ENCODE data around the gene GNAI3.

Gene GNAI3

GRCh38 chr1:109621379-109622136 is 73.1 kb downstream of the GNAI3 start:
- H3K9me3 ChIP-seq (ENCODE audit: control insufficient read depth, low read length): no peaks in the 10 kb centered on the region
- H3K36me3 ChIP-seq (ENCODE audit: control insufficient read depth, insufficient read depth, low read length, severe bottlenecking): peaks cover 2% of the 10 kb centered on the region
- no peak for DNase-seq (ENCODE audit: low read depth)
- H3K9ac ChIP-seq (ENCODE audit: low read length): peak overlapping the region; percentile 83
- H3K4me1 ChIP-seq (ENCODE audit: control insufficient read depth, insufficient read depth, low read length): peaks cover 58% of the 10 kb centered on the region
- peak overlapping the region; percentile 86 for H3K4me3 ChIP-seq (ENCODE audit: low read length)
- no peaks in the 10 kb centered on the region for H3K27me3 ChIP-seq (replicated peaks; ENCODE audit: control insufficient read depth, insufficient read depth, low read length)

DNA sequence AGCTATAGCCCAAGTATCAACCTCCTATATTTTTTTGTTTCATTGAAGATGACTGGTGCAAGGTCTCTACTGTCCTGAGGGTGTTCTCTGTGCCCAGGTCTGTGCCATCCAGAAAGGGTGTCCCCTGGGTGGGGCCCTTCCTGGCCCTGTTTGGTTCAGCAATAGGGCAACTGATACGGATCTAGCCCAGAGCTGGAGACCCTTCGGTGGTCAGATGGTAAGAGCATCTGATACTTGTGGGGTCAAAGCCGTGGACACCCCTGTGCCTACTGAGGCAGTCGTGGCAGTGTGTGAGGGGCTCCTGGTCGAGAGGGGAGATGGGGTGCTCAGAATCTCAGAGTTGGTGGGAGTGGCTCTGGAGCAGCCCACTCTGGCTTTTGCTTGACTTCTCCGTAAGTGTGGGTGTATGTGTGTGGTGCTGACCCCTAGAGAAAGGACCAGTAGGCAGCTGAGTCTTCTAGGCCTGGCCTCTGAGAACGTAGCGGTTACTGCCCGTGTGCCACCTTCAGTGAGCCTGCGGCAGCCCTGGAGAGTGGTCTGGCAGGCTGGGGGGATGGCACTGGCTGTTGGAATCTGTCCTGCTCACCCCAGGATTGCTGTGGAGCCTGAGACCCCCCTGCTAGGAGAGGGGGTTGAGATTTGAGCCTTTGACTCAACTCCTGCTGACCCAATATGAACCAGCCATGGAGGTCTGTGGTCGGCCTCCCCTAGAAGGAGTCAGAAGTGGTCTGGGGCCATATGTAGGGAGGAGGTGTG is 73.9 kb downstream of the GNAI3 start:
- no peak for DNase-seq (ENCODE audit: low read depth)
- Histone ChIP-seq H3K9me3 (ENCODE audit: control insufficient read depth, low read length) (no peaks in the 10 kb centered on the region), H3K4me3 (ENCODE audit: low read length) (peak overlapping the region; percentile 86), H3K4me1 (ENCODE audit: control insufficient read depth, insufficient read depth, low read length) (peaks cover 52% of the 10 kb centered on the region), H3K27me3 (replicated peaks; ENCODE audit: control insufficient read depth, insufficient read depth, low read length) (no peaks in the 10 kb centered on the region), H3K36me3 (ENCODE audit: control insufficient read depth, insufficient read depth, low read length, severe bottlenecking) (peaks cover 10% of the 10 kb centered on the region), H3K9ac (ENCODE audit: low read length) (peak overlapping the region; percentile 83)

DNA sequence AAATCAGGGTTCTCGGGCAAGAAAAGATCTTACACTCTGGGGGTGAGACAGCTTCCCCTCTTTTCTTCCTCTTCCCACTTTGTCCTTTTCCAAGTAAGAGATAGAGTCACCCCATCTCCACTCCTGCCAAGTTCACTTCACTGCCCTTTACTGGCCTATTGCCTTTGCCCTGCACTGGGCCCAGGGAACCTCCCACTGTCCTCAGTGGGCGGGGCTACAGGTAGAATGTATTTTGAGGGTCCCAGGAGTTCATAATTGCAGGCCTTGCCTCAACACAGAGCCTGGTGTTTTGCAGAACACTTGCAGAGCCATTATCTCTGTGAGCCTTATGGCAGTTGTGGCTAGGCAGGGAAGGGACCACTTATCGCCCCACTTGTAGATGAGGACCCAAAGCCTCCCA is 74.5 kb downstream of the GNAI3 start:
- DNase-seq (ENCODE audit: low read depth): no peak
- no peaks in the 10 kb centered on the region for H3K27me3 ChIP-seq (replicated peaks; ENCODE audit: control insufficient read depth, insufficient read depth, low read length)
- peaks cover 15% of the 10 kb centered on the region for H3K36me3 ChIP-seq (ENCODE audit: control insufficient read depth, insufficient read depth, low read length, severe bottlenecking)
- H3K9me3 ChIP-seq (ENCODE audit: control insufficient read depth, low read length): no peaks in the 10 kb centered on the region
- H3K9ac ChIP-seq (ENCODE audit: low read length): no peak overlapping the region
- H3K4me3 ChIP-seq (ENCODE audit: low read length): no peak overlapping the region
- peaks cover 47% of the 10 kb centered on the region for H3K4me1 ChIP-seq (ENCODE audit: control insufficient read depth, insufficient read depth, low read length)

DNA sequence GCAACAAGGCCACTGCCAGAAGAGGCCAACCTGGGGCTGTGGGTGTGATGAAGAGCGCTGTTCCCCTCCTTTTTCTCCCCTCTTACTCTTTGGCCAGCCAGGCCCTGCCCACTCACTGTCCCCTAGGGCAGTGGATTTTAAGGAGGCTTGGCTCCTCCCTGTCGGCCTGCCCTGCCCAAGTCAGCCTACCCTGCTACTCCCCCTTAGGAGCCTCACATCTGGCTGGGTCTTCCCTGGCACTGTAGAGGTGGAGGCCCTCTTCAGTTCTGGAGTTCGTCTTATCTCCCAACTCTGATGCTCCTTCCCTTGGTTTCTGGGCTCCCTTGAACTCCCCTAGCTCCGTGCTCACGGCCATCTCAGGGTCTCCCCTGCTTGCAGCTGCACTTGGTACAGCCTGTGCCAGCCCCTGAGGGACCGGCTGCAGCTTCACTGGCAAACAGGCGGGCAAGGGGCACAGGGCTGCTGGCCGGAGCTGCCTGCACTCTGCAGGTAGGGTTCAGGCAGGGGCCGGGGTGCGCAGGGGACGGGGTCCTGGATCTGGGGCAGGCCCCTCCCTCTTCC is 75.3 kb downstream of the GNAI3 start:
- peaks cover 47% of the 10 kb centered on the region for H3K4me1 ChIP-seq (ENCODE audit: control insufficient read depth, insufficient read depth, low read length)
- peak; percentile 77 for DNase-seq (ENCODE audit: low read depth)
- no peaks in the 10 kb centered on the region for H3K9me3 ChIP-seq (ENCODE audit: control insufficient read depth, low read length)
- peak overlapping the region; percentile 64 for H3K9ac ChIP-seq (ENCODE audit: low read length)
- H3K27me3 ChIP-seq (replicated peaks; ENCODE audit: control insufficient read depth, insufficient read depth, low read length): no peaks in the 10 kb centered on the region
- peaks cover 23% of the 10 kb centered on the region for H3K36me3 ChIP-seq (ENCODE audit: control insufficient read depth, insufficient read depth, low read length, severe bottlenecking)
- H3K4me3 ChIP-seq (ENCODE audit: low read length): peak overlapping the region; percentile 66

- Histone ChIP-seq H3K9me3 (ENCODE audit: control insufficient read depth, low read length) (no peaks in the 10 kb centered on the region), H3K4me3 (ENCODE audit: low read length) (peak overlapping the region; percentile 66), H3K4me1 (ENCODE audit: control insufficient read depth, insufficient read depth, low read length) (peaks cover 41% of the 10 kb centered on the region), H3K27me3 (replicated peaks; ENCODE audit: control insufficient read depth, insufficient read depth, low read length) (no peaks in the 10 kb centered on the region), H3K9ac (ENCODE audit: low read length) (peak overlapping the region; percentile 64), H3K36me3 (ENCODE audit: control insufficient read depth, insufficient read depth, low read length, severe bottlenecking) (peaks cover 30% of the 10 kb centered on the region)
- no peak for DNase-seq (ENCODE audit: low read depth)
These were observed 76.0 kb downstream of the GNAI3 start for GRCh38 chr1:109624201-109625010.

DNA sequence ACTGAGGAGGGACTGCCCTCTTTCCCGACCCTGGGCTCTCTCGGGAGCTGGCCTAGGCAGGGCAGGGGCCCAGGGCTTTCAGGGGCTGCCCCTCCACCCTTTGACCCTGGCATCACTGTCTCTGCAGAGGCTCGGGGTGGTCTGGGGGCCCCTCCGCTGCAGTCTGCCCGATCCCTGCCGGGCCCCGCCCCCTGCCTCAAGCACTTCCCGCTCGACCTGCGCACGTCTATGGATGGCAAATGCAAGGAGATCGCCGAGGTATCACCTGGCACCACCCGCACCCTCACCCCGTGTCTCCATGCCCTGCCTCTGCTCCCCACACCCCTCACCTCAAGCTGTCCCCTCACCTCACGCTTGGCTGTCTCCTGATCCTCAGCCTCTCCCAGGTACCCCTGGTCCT is 76.8 kb downstream of the GNAI3 start:
- no peaks in the 10 kb centered on the region for H3K9me3 ChIP-seq (ENCODE audit: control insufficient read depth, low read length)
- H3K9ac ChIP-seq (ENCODE audit: low read length): no peak overlapping the region
- no peaks in the 10 kb centered on the region for H3K27me3 ChIP-seq (replicated peaks; ENCODE audit: control insufficient read depth, insufficient read depth, low read length)
- H3K4me3 ChIP-seq (ENCODE audit: low read length): no peak overlapping the region
- DNase-seq (ENCODE audit: low read depth): no peak
- peaks cover 35% of the 10 kb centered on the region for H3K36me3 ChIP-seq (ENCODE audit: control insufficient read depth, insufficient read depth, low read length, severe bottlenecking)
- peaks cover 40% of the 10 kb centered on the region for H3K4me1 ChIP-seq (ENCODE audit: control insufficient read depth, insufficient read depth, low read length)

DNA sequence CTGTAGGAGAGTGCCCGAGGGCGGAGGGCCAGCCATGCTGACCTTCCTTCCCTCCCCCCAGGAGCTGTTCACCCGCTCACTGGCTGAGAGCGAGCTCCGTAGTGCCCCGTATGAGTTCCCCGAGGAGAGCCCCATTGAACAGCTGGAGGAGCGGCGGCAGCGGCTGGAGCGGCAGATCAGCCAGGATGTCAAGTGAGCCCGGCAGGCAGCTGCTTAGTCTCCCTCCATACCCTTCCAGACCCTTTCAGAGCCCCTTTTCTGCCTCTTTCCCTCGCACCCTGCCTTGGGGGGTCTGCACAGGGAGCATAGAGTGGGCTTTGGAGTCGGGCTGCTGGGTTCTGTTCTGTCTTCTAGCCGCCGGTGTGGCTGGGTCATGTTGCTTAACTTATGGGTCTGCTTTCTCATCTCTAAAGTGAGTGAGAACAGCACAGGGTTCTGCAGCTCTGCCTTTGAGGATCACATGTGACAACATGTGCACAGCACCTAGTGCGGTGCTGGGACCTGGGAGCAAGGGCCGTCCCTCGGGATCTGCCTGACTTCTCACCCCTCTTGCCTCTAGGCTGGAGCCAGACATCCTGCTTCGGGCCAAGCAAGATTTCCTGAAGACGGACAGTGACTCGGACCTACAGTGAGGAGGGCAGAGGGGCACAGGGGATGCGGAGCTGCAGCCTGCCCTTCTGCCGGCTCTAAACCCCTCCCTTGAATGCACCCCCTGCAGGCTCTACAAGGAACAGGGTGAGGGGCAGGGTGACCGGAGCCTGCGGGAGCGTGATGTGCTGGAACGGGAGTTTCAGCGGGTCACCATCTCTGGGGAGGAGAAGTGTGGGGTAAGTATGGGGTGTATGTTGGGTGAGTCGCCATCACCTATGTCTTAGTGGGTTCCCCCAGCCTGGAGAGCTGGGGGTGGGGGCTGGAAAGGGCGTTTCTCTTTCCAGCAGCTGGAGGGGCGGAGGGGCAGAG is 77.5 kb downstream of the GNAI3 start:
- no peak overlapping the region for H3K4me3 ChIP-seq (ENCODE audit: low read length)
- H3K4me1 ChIP-seq (ENCODE audit: control insufficient read depth, insufficient read depth, low read length): peaks cover 40% of the 10 kb centered on the region
- H3K9ac ChIP-seq (ENCODE audit: low read length): no peak overlapping the region
- H3K9me3 ChIP-seq (ENCODE audit: control insufficient read depth, low read length): no peaks in the 10 kb centered on the region
- DNase-seq (ENCODE audit: low read depth): no peak
- no peaks in the 10 kb centered on the region for H3K27me3 ChIP-seq (replicated peaks; ENCODE audit: control insufficient read depth, insufficient read depth, low read length)
- peaks cover 39% of the 10 kb centered on the region for H3K36me3 ChIP-seq (ENCODE audit: control insufficient read depth, insufficient read depth, low read length, severe bottlenecking)

DNA sequence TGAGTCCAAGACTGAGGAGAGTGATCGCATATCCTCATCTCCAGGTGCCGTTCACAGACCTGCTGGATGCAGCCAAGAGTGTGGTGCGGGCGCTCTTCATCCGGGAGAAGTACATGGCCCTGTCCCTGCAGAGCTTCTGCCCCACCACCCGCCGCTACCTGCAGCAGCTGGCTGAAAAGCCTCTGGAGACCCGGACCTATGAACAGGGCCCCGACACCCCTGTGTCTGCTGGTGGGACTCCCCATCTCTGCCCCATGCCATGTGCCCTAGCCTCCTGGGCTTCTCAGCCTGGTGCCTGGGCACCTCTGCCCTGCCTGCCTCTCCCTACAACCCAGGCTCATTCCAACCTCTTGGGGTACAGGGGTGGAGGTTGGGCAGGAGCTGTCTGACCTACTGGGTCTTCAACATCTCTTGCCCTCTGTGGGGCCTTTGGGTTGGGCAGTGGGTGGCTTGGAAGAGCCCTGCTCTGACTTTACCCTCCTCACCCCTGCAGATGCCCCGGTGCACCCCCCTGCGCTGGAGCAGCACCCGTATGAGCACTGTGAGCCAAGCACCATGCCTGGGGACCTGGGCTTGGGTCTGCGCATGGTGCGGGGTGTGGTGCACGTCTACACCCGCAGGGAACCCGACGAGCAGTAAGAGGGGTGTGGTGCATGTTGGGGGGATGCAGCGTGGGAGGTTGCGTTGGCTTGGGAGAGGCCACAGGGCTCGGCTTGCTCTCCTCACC is 78.4 kb downstream of the GNAI3 start:
- no peaks in the 10 kb centered on the region for H3K9me3 ChIP-seq (ENCODE audit: control insufficient read depth, low read length)

DNA sequence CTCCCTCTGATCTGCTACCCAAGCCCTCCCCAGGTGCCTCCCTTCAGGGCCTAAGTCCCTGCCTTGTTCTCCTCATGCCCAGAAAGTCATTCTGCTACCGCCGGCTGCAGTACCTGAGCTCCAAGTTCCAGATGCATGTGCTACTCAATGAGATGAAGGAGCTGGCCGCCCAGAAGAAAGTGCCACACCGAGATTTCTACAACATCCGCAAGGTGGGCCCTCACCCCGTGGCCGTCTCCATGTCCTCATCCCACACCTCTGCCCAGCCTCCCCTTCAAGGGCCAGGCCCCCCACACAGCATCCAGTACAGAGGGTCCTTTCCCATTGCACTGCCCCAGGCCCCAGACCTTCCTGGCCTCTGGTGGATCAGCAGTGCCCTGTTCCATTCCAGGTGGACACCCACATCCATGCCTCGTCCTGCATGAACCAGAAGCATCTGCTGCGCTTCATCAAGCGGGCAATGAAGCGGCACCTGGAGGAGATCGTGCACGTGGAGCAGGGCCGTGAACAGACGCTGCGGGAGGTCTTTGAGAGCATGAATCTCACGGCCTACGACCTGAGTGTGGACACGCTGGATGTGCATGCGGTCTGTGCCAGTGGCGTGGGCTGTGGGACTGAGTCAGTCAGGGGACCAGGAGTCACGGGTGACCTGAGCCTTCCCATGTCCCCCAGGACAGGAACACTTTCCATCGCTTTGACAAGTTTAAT is 79.4 kb downstream of the GNAI3 start:
- peaks cover 25% of the 10 kb centered on the region for H3K4me1 ChIP-seq (ENCODE audit: control insufficient read depth, insufficient read depth, low read length)
- no peaks in the 10 kb centered on the region for H3K9me3 ChIP-seq (ENCODE audit: control insufficient read depth, low read length)
- no peak overlapping the region for H3K9ac ChIP-seq (ENCODE audit: low read length)
- peaks cover 50% of the 10 kb centered on the region for H3K36me3 ChIP-seq (ENCODE audit: control insufficient read depth, insufficient read depth, low read length, severe bottlenecking)
- H3K27me3 ChIP-seq (replicated peaks; ENCODE audit: control insufficient read depth, insufficient read depth, low read length): no peaks in the 10 kb centered on the region
- DNase-seq (ENCODE audit: low read depth): no peak
- no peak overlapping the region for H3K4me3 ChIP-seq (ENCODE audit: low read length)

More for the DNA sequence above, 78.4 kb downstream of the GNAI3 start:
- Histone ChIP-seq H3K4me3 (ENCODE audit: low read length) (no peak overlapping the region), H3K4me1 (ENCODE audit: control insufficient read depth, insufficient read depth, low read length) (peaks cover 35% of the 10 kb centered on the region), H3K27me3 (replicated peaks; ENCODE audit: control insufficient read depth, insufficient read depth, low read length) (no peaks in the 10 kb centered on the region), H3K36me3 (ENCODE audit: control insufficient read depth, insufficient read depth, low read length, severe bottlenecking) (peaks cover 49% of the 10 kb centered on the region), H3K9ac (ENCODE audit: low read length) (no peak overlapping the region)
- DNase-seq (ENCODE audit: low read depth): no peak
